Ovary (tissue), 9 donors: ENCODE results near the gene C19orf53. TPM values are rescaled to one million over a fixed set of nuclear protein-coding genes. Genes with fewer than 3 reads are reported as not detected.

Experiments
- DNase-seq, 5 donors: peaks; one replicate each; pipeline ENCODE4 v3.0.0-alpha.2; 2019 to 2020
- H3K27ac ChIP-seq, 2 donors: fragments of 200-600 bp; one replicate each; pipeline versions ENCODE4 v1.5.1 to v1.8.0; 2019 to 2022
- H3K27me3 ChIP-seq: fragments of 200-600 bp; one replicate; pipeline ENCODE4 v1.8.0; 2022
- H3K36me3 ChIP-seq: fragments of 200-600 bp; sonication (generic); one replicate; pipeline ENCODE4 v1.5.1; 2019
- H3K4me1 ChIP-seq: one replicate; pipeline ENCODE4 v1.8.1; 2013; ENCODE audit warnings: mild to moderate bottlenecking, moderate library complexity; ENCODE audit not compliant: insufficient read depth
- H3K4me3 ChIP-seq: fragments of 200-600 bp; sonication (generic); one replicate; pipeline ENCODE4 v1.5.1; 2017
- H3K9me3 ChIP-seq, 2 donors: fragments of 200-600 bp in 1 of 2; sonication (generic) in 1 of 2; one replicate each; pipeline versions ENCODE4 v1.5.1 to v1.8.1; 2013 to 2019; ENCODE audit warnings: mild to moderate bottlenecking in 1 of 2, moderate library complexity in 1 of 2
- EP300 ChIP-seq: sonication (generic); formaldehyde crosslinking; IDR thresholded peaks from one replicate; pipeline ENCODE4 v1.6.1; 2017; ENCODE audit warnings: antibody characterized with exemption
- POLR2A ChIP-seq: fragments of 450-650 bp; IDR thresholded peaks from one replicate; pipeline ENCODE4 v1.6.1; 2017; ENCODE audit warnings: antibody characterized with exemption, mild to moderate bottlenecking, moderate library complexity
- WGBS, 3 donors: extraction: QIAGEN DNeasy Blood & Tissue Kit in 1 of 3; methylation state at CpG; one replicate each; pipeline versions ENCODE4 v1.1.5 to v1.1.7; 2013 to 2017; 5-methylcytosine and 5-hydroxymethylcytosine counted together
- intact Hi-C, 4 donors: fragments of 100-400 bp; cut with DNase I; formaldehyde crosslinking; loops; one replicate each; pipeline versions ENCODE4 v1.11.0 to v1.15.1; 2022 to 2023
- polyA plus RNA-seq, 2 donors: library from polyadenylated mRNA; stranded (reverse); fragments of 200-250 nt in 1 of 2; fragments of 350-450 nt in 1 of 2; fragmentation: Illumina TruSeq in 1 of 2; extraction: RNeasy Lipid Tissue Mini Kit (QIAGEN cat#74804) in 1 of 2; gene quantifications; one replicate each; pipeline ENCODE4 v1.2.3, GENCODE V29; 2013 to 2014
- total RNA-seq, 7 donors: library from RNA; depleted of rRNA in 2 of 7; stranded (reverse); fragments of >200 nt in 2 of 7; fragmentation: NEBNext Ultra II Directional in 3 of 7; extraction: Animal tissue kit (Norgen Biotek cat#: 25700) in 3 of 7; gene quantifications; one replicate each; pipeline versions ENCODE4 v1.1.0 to v1.2.4, GENCODE V29; 2016 to 2023
- TF ChIP-seq, protein P1 (sequence below), 3 donors: fragments of 450-650 bp in 2 of 3; fragments of 200-600 bp in 1 of 3; IDR thresholded peaks; one replicate each; pipeline versions ENCODE4 v1.5.1 to v1.8.0; 2016 to 2022; ENCODE audit warnings: antibody characterized with exemption in 3 of 3, mild to moderate bottlenecking in 1 of 3
- donor health status: DM: no; HTN: no; CAD: no; lungs with moderate emphysema.
- donor health status: DM: no; HTN: no; CAD: no.
- donor health status: Bipolar disorder and iron deficiency.
- donor health status: DM: yes; HTN: yes; CAD: no.
- donor health status: DM: no; HTN: no; CAD: no.
- donor health status: DM: yes; HTN: yes; CAD: no.

Gene C19orf53
- total and polyA plus RNA-seq, 9 donors: 62.5 to 298 (median 91.3) TPM

DNA sequence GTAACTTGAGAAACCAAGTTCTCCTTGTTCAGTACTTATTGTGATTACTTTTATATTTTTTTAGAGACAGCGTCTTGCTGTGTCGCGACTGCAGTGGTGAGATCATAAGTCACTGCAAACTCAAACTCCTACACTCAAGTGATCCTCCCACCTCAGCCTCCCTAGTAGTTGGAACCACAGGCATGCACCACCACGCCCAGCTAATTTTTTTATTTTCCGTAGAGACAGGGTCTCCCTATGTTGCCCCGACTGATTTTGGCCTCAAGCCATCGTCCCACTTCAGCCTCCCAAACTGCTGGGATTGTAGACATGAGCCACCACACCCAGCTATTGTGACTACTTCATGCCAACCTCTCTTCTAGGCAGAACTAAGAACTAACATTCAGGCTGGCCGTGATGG, 8.3 kb downstream of the C19orf53 start:
- no peaks in the 10 kb centered on the region for H3K27me3 ChIP-seq
- 51 to 58% (median 51%) methylated on average over 8 of the region's 8 CpGs for WGBS, 3 donors
- intact Hi-C loops: loop anchor here in 1 of 4 donors (5.0 kb wide), 1 partner anchor 80 kb away; no protein-coding TSS in a partner anchor
- H3K27ac ChIP-seq: no peak overlapping the region
- no peak for DNase-seq
- H3K9me3 ChIP-seq: no peaks in the 10 kb centered on the region
- H3K4me1 ChIP-seq: peaks cover 3% of the 10 kb centered on the region
- TF ChIP-seq, protein P1, sequence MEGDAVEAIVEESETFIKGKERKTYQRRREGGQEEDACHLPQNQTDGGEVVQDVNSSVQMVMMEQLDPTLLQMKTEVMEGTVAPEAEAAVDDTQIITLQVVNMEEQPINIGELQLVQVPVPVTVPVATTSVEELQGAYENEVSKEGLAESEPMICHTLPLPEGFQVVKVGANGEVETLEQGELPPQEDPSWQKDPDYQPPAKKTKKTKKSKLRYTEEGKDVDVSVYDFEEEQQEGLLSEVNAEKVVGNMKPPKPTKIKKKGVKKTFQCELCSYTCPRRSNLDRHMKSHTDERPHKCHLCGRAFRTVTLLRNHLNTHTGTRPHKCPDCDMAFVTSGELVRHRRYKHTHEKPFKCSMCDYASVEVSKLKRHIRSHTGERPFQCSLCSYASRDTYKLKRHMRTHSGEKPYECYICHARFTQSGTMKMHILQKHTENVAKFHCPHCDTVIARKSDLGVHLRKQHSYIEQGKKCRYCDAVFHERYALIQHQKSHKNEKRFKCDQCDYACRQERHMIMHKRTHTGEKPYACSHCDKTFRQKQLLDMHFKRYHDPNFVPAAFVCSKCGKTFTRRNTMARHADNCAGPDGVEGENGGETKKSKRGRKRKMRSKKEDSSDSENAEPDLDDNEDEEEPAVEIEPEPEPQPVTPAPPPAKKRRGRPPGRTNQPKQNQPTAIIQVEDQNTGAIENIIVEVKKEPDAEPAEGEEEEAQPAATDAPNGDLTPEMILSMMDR (IDR thresholded peaks at IDR 0.05): no peak
- TF ChIP-seq POLR2A: no peak
- no peak for TF ChIP-seq EP300
- H3K4me3 ChIP-seq: no peak overlapping the region
- no peaks in the 10 kb centered on the region for H3K36me3 ChIP-seq

DNA sequence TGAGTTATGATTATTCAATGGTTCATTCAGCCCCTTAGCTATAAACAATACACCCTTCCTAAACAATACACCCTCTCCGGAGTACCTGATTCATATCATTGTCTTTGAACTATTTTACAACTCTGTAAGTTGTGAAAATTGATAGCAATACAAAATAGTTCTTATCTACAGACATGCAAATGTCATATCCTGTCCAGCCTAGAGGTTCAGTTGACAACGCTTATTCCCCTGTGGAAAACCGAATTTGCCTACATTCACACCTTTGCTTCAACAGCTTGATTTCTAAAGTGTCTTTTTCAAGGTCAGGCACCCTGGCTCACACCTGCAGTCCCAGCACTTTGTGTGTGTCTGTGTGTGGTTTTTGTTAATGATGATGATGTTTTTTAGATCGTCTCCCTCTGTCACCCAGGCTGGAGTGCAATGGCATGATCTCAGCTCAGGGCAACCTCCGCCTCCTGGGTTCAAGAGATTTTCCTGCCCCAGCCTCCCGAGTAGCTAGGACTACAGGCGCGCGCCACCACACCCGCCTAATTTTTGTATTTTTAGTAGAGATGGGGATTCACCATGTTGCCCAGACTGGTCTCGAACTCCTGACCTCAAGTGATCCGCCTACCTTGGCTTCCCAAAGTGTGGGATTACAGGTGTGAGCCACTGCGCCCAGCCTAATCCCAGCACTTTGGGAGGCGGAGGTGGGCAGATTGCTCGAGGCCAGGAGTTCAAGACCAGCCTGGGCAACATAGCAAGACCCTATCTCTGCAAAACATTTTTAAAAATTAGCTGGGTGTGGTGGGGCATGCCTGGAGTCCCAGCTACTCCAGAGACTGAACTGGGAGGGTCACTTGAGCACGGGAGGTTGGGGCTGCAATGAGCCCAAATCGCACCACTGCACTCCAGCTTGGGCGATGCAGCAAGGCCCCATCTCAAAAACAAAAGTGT, 9.6 kb downstream of the C19orf53 start:
- Histone ChIP-seq H3K4me3 (no peak overlapping the region), H3K36me3 (no peaks in the 10 kb centered on the region), H3K27ac (no peak overlapping the region), H3K4me1 (peaks cover 3% of the 10 kb centered on the region), H3K9me3 (no peaks in the 10 kb centered on the region), H3K27me3 (no peaks in the 10 kb centered on the region)
- no peak for DNase-seq
- intact Hi-C loops: loop anchor here in 2 of 4 donors (2.0 to 5.0 kb wide), 2 partner anchors 78 to 79 kb away; no protein-coding TSS in a partner anchor
- WGBS, 3 donors: 80 to 88% (median 83%) methylated on average over 18 of the region's 18 CpGs
- TF ChIP-seq EP300 (no peak), POLR2A (no peak)
- TF ChIP-seq, protein P1 (IDR thresholded peaks at IDR 0.05): no peak

DNA sequence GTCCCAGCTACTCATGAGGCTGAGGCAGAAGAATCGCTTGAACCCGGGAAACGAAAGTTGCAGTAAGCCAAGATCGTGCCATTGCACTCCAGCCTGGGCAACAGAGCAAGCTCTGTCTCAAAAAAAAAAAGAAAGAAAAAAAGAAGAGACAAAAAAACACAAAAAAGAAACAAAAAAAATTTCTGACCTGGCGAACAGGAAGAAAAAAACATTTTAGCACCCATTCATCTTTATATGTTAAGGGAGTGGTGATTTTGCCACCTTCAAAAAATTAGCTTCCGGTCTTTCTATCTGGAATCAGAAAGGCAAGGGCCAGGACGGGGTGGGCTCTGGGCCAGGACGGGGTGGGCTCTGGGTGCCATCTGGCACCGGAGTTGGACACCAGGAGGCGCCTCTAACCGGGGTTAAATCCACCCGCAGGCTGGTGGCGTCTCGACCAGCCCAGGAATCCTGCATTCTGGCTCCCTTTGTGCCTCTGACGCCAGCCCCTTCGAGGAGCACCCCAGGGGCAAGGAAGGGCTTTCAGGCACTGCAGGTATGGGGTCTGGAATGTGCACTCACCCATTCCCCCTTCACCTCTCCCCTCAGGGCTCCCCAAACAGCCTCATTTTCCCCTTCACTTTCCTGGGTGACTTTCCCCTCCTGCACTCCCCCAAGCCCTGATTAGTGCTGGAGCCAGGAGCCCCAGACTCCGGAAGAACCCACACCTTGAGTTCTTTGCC, 10.6 kb downstream of the C19orf53 start:
- TF ChIP-seq, protein P1 (IDR thresholded peaks at IDR 0.05): peak in 1 of 3 donors; percentile 39
- no peak for TF ChIP-seq EP300
- WGBS, 3 donors: 31 to 33% (median 32%) methylated on average over 17 of the region's 17 CpGs
- intact Hi-C loops: loop anchor here in 3 of 4 donors (2.0 to 5.0 kb wide), 2 partner anchors 77 to 78 kb away; no protein-coding TSS in a partner anchor
- H3K36me3 ChIP-seq: no peaks in the 10 kb centered on the region
- no peaks in the 10 kb centered on the region for H3K9me3 ChIP-seq
- peak; percentile 62 to 84 (median 75) for DNase-seq
- H3K4me3 ChIP-seq: no peak overlapping the region
- H3K4me1 ChIP-seq: peaks cover 3% of the 10 kb centered on the region
- no peaks in the 10 kb centered on the region for H3K27me3 ChIP-seq
- H3K27ac ChIP-seq: no peak overlapping the region

DNA sequence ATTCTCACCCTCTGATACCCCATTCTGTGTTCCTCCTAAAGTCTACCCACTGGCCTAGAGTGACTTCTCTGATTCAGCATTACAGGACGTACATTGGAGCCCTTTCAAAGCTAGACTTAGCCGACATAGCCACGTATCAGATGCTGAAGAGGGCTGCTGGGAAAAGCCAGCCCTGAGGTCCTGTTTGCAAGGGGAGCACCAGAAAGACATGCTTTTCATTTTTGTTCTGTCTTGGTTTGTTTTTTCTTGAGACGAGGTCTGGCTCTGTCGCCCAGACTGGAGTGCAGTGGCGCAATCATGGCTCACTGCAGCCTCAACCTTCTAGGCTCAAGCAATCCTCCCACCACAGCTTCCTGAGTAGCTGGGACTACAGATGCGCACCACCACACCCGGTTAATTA, 14.7 kb downstream of the C19orf53 start:
- H3K36me3 ChIP-seq: no peaks in the 10 kb centered on the region
- H3K4me1 ChIP-seq: peaks cover 3% of the 10 kb centered on the region
- H3K27me3 ChIP-seq: no peaks in the 10 kb centered on the region
- DNase-seq: no peak
- TF ChIP-seq POLR2A: no peak
- TF ChIP-seq EP300: no peak
- TF ChIP-seq, protein P1 (IDR thresholded peaks at IDR 0.05): no peak
- no peak overlapping the region for H3K4me3 ChIP-seq
- H3K27ac ChIP-seq: no peak overlapping the region
- H3K9me3 ChIP-seq: no peaks in the 10 kb centered on the region
- 36 to 45% (median 40%) methylated on average over 8 of the region's 8 CpGs for WGBS, 3 donors
- intact Hi-C loops: loop anchor here in 1 of 4 donors (5.0 kb wide), 1 partner anchor 73 kb away; no protein-coding TSS in a partner anchor
